Nucleus accumbens (tissue), 56 donors: ENCODE results near the gene LAMA2.

Experiments
- DNase-seq, 56 donors: peaks; one replicate each; lab custom pipeline; 2025; lab: John Stamatoyannopoulos, UW

Gene LAMA2

DNA sequence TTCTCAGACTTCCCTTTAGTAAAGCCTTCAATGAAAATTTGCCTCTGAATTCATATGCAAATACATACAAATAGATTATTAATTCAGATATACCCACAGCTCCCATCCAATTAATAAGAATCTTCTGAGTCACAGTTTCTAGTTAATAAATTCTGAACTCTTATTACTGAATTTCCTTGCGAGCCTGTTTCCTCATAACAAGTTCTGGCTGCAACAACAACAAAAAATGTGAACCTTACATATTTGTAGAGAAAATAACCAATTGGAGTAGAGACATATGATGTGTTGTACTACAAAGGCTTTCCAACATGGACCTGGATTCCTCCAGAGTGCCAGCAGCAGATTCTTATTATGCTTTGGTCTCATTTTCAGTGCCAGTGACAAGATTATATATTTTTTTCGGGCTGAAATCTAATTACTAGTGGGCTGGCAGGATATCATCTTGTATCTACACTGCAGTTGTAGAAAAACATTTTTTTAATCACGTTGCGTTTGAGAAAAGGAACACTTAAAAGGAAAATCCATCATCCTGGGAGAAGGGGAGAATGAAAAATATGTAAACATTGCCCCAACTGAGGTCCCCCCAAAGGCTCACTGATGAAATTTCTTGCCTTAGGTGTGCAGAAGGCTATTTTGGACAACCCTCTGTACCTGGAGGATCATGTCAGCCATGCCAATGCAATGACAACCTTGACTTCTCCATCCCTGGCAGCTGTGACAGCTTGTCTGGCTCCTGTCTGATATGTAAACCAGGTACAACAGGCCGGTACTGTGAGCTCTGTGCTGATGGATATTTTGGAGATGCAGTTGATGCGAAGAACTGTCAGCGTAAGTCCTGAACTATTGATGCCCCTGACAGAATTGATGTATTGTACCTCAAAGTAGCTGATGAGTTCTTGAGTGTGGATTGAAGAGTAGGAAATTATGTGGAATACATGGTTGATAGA, 404.6 kb downstream of the LAMA2 start:
- no peak for DNase-seq

- DNase-seq, result no peak
These were observed 406.5 kb downstream of the LAMA2 start for GRCh38 chr6:129289442-129289841.

GRCh38 chr6:129292836-129293235, 409.9 kb downstream of the LAMA2 start:
- DNase-seq, result no peak

- no peak for DNase-seq
These were observed 414.7 kb downstream of the LAMA2 start for GRCh38 chr6:129297592-129297991.

GRCh38 chr6:129302671-129303070, 419.7 kb downstream of the LAMA2 start:
- DNase-seq, result no peak

GRCh38 chr6:129306826-129307225, 423.9 kb downstream of the LAMA2 start:
- no peak for DNase-seq

- DNase-seq, result no peak
These were observed 424.9 kb downstream of the LAMA2 start for GRCh38 chr6:129307845-129308244.

- DNase-seq, result no peak
These were observed 426.2 kb downstream of the LAMA2 start for GRCh38 chr6:129309154-129309553.

GRCh38 chr6:129312880-129313279, 429.9 kb downstream of the LAMA2 start:
- no peak for DNase-seq

DNA sequence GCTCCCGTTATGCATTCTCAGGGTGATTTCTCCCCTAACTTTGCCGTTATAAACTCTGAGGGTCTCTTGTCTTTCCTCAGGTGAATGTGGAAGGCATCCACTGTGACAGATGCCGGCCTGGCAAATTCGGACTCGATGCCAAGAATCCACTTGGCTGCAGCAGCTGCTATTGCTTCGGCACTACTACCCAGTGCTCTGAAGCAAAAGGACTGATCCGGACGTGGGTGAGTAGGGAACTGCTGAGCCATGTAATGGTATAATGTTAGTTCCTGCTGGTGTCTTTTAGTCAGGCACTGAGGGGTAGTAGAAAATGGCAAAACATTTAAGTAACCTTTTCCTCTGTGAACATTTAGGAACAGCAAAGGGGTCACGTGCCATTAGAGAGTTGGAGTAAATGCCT, 431.6 kb downstream of the LAMA2 start:
- DNase-seq, result peak in 3 of 56 donors; percentile 5 to 11 (median 6)

GRCh38 chr6:129317931-129318820, 435.2 kb downstream of the LAMA2 start:
- no peak for DNase-seq

DNA sequence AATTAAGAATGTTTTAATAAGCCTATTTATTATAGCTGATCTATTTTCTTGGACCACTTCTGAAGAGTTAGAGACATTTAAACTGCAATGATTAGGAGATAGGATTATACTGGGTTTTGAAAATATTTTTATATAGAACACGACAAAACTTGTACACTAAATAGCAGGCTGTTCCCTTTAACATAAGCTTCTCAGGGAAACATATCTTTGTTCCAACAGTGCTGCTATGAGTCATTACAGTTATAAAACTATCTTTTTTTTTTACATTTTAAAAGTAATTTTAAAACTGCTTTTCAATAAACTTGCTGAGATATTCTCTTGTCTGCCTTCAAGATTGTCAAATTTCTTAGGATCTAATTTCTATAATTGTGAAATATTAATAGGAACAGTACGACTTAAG, 438.0 kb downstream of the LAMA2 start:
- DNase-seq, result no peak

DNA sequence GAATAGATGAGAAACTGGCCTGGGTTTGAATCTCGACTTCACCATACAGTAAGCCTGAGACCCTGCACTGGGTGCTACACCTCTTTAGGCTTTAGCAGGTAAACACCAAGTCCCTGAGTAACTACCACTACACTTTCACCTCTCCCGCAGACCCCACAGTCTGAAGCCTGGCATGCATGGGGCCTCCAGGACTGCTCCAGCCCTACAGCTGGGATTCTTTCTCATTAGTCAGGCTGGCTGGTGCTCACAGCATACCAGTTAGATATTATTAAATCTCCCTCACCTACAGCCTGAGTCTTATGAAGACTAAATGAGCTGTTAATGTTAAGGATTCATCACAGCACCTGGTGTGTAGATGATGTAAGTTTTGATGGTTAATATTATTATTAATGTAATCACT, 438.4 kb downstream of the LAMA2 start:
- DNase-seq, result no peak

GRCh38 chr6:129324345-129324744, 441.4 kb downstream of the LAMA2 start:
- no peak for DNase-seq

DNA sequence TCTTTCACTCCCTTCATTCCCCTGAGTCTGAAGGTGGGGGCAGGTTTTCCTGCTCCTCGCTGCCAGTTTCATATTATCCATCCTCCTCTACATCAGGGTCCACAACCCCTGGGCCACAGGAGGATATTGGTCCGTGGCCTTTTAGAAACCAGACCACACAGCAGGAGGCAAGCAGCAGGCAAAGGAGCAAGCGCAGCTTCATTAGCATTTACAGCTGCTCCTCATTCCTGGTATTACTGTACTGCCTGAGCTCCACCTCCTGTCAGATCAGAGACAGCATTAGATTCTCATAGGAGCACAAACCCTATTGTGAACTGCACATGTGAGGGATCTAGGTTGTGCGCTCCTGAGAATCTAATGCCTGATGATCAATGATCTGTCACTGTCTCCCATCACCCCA, 446.7 kb downstream of the LAMA2 start:
- DNase-seq, result no peak

DNA sequence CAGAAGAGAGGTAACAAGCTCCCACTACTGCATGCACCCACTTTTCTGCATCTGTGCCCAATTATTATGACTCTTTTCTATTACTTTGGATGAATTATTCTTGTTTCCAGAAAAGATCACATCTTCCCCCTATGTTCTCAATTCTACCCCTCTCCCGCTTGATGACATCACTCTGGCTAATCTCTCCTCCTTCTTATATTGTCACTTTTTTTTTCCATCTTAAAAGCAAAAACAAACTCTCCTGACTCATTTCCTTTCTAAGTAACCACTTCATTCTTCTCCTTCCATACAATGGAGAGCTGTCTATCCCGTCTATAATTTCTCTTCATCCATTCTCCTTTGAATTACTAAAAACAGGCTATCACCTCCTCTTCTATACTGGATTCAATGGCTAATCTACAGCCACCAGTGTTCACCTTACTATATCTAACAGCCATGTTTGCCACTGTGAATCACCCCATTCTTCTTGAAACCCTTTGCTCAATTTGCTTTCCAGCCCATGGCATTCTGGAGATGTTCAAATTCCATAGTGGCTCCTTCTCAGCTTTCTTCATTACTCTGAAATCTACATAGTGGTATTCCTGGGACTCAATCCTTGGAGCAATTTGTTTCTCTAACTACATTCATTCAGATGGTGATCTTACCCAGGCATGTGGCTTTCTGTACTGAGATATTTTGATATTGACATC, 448.7 kb downstream of the LAMA2 start:
- DNase-seq, result no peak

DNA sequence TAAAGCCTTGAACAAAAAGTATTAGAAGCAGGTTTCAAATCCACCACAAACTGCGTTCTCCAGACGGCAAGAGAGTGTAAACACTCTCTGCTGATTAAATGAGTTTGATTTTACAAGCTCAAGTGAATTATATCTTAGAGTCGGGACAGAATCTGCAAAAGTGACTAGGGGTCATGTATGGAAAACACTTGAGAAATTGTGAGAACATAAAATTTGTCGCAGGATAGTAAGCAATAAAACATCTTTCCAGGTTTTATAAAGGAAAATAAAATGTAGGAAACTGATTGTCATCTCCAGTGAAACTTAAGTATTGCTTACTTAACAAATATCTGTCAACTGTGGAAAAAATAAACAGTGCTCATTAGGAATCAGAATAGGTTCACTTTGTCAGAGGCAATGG, 452.9 kb downstream of the LAMA2 start:
- no peak for DNase-seq

DNA sequence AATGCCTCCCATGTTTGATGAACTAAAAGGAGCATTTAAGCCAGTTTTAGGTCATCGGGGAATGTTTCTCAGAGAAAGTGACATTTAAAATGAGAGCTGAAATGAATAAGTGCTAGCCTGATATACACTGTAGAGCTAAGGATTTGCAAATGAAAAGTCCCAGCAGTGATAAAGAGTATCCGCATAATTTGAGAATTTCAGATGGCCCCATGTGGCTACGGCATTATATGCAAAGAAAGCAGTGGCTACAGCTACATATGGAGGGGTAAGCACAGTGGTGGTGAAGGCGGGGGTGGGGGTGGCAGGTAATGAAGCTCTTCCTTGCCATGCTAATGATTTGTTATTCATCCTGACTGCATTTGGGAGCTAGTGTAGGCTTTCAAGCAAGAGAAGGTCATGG, 455.7 kb downstream of the LAMA2 start:
- no peak for DNase-seq

- no peak for DNase-seq
These were observed 458.0 kb downstream of the LAMA2 start for GRCh38 chr6:129340983-129341382.

GRCh38 chr6:129342243-129342642, 459.3 kb downstream of the LAMA2 start:
- no peak for DNase-seq

GRCh38 chr6:129342796-129343195, 459.9 kb downstream of the LAMA2 start:
- no peak for DNase-seq
